Vagina (tissue), 2 donors: ENCODE measurements around the gene IFT80. TPM values are rescaled to one million over a fixed set of nuclear protein-coding genes. Genes with fewer than 3 reads are reported as not detected.

Experiments used
- DNase-seq, 2 donors: peaks; one replicate each; pipeline ENCODE4 v3.0.0-alpha.2; 2017; ENCODE audit errors: extremely low spot score in 2 of 2
- H3K27ac ChIP-seq: fragments of 200-600 bp; sonication (generic); one replicate; pipeline ENCODE4 v1.5.1; 2019
- H3K27me3 ChIP-seq: fragments of 200-600 bp; sonication (generic); one replicate; pipeline ENCODE4 v1.5.1; 2019
- H3K36me3 ChIP-seq, 2 donors: fragments of 200-600 bp; sonication (generic); one replicate each; pipeline ENCODE4 v1.5.1; 2017 to 2019
- H3K4me1 ChIP-seq: fragments of 200-600 bp; sonication (generic); one replicate; pipeline ENCODE4 v1.5.1; 2019
- H3K4me3 ChIP-seq, 2 donors: fragments of 200-600 bp; sonication (generic); 1 replicate in 1 of 2; 2 replicates in 1 of 2; pipeline ENCODE4 v1.5.1; 2016 to 2019
- H3K9me3 ChIP-seq: fragments of 200-600 bp; sonication (generic); one replicate; pipeline ENCODE4 v1.5.1; 2019
- CTCF ChIP-seq, 3 experiments: fragments of 450-650 bp in 2 of 3; fragments of 200-600 bp in 1 of 3; sonication (generic) in 1 of 3; IDR thresholded peaks; one replicate each; pipeline ENCODE4 v1.5.1; 2017 to 2019; ENCODE audit warnings: antibody characterized with exemption in 3 of 3, mild to moderate bottlenecking in 2 of 3, moderate library complexity in 2 of 3
- POLR2A ChIP-seq, 2 donors: fragments of 450-650 bp; IDR thresholded peaks; one replicate each; pipeline ENCODE4 v1.6.1; 2017; ENCODE audit warnings: antibody characterized with exemption in 2 of 2, mild to moderate bottlenecking in 2 of 2, moderate library complexity in 2 of 2
- POLR2AphosphoS5 ChIP-seq, 2 donors: sonication (generic); formaldehyde crosslinking; IDR thresholded peaks; one replicate each; pipeline ENCODE4 v1.9.0; 2017; ENCODE audit warnings: antibody characterized with exemption in 2 of 2, mild to moderate bottlenecking in 2 of 2, low read depth in 1 of 2; ENCODE audit not compliant: insufficient read depth in 1 of 2
- intact Hi-C: fragments of 100-400 bp; cut with DNase I; formaldehyde crosslinking; loops from one replicate; pipeline ENCODE4 v1.15.1; 2023
- total RNA-seq: library from RNA; depleted of rRNA; stranded (reverse); fragments of >200 nt; gene quantifications from one replicate; pipeline ENCODE4 v1.2.3, GENCODE V29; 2016

IFT80 gene
- total RNA-seq, 1 donor from 2014 or later: 8.3 TPM

GRCh38 chr3:160401291-160402095 lies 2.5 kb upstream of the IFT80 start:
- no peaks in the 10 kb centered on the region for H3K27me3 ChIP-seq
- intact Hi-C loops: no loop called here
- H3K4me3 ChIP-seq: peak overlapping the region; percentile 78 to 91
- TF ChIP-seq POLR2AphosphoS5 (IDR thresholded peaks at IDR 0.05; ENCODE audit: insufficient read depth in 1 of 2, low read depth in 1 of 2): no peak
- peak overlapping the region; percentile 97 for H3K27ac ChIP-seq
- DNase-seq: no peak
- no peaks in the 10 kb centered on the region for H3K9me3 ChIP-seq
- no peaks in the 10 kb centered on the region for H3K36me3 ChIP-seq
- peaks cover 35% of the 10 kb centered on the region for H3K4me1 ChIP-seq

GRCh38 chr3:160400702-160401150 lies 1.7 kb upstream of the IFT80 start:
- no peaks in the 10 kb centered on the region for H3K27me3 ChIP-seq
- intact Hi-C loops: no loop called here
- peaks cover 35% of the 10 kb centered on the region for H3K4me1 ChIP-seq
- DNase-seq: no peak
- peak overlapping the region; percentile 97 for H3K27ac ChIP-seq
- no peaks in the 10 kb centered on the region for H3K9me3 ChIP-seq
- TF ChIP-seq POLR2AphosphoS5 (IDR thresholded peaks at IDR 0.05; ENCODE audit: insufficient read depth in 1 of 2, low read depth in 1 of 2) (no peak), CTCF (IDR thresholded peaks at IDR 0.05) (no peak), POLR2A (IDR thresholded peaks at IDR 0.05) (no peak)
- H3K36me3 ChIP-seq: no peaks in the 10 kb centered on the region
- H3K4me3 ChIP-seq: peak overlapping the region; percentile 78 to 91

DNA sequence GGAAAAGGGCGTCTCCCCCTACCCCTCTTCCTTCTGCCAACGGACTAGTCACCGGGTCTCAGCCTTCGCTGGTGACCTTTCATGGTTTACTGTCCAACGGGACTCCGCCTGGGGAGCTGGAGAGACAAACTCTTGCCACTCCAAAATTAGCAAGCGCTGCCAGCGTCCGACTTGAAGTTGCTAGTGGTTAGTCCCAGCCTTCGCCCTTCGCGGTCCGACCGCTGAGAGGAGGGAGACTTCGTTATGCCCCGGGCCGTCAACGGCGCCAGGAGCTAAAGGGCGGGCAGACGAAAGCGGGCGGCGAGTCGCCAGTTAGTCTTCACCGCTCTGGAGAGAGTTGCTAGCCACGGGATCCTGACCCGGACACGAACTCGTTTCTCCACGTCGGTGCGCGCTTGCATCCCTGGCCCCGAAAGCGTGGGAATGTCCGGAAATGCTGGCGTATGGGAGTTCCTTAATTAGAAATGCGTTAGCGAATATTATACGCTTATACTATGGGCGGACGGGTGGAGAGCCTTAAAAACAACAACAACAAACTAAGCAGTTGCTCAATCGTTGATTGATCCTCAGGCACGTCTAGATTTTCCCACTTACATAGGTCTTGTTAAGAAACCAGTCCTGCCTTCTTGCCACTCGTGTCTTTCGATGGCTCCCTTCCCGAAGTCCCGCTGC lies 1.1 kb upstream of the IFT80 start:
- H3K4me3 ChIP-seq: peak overlapping the region; percentile 78 to 91
- no peaks in the 10 kb centered on the region for H3K9me3 ChIP-seq
- peak overlapping the region; percentile 97 for H3K27ac ChIP-seq
- peaks cover 35% of the 10 kb centered on the region for H3K4me1 ChIP-seq
- DNase-seq: peak in 1 of 2 donors; percentile 88
- no peaks in the 10 kb centered on the region for H3K36me3 ChIP-seq
- TF ChIP-seq POLR2AphosphoS5 (IDR thresholded peaks at IDR 0.05; ENCODE audit: insufficient read depth in 1 of 2, low read depth in 1 of 2) (no peak), POLR2A (IDR thresholded peaks at IDR 0.05) (no peak), CTCF (IDR thresholded peaks at IDR 0.05) (no peak)
- H3K27me3 ChIP-seq: no peaks in the 10 kb centered on the region
- intact Hi-C loops: no loop called here

DNA sequence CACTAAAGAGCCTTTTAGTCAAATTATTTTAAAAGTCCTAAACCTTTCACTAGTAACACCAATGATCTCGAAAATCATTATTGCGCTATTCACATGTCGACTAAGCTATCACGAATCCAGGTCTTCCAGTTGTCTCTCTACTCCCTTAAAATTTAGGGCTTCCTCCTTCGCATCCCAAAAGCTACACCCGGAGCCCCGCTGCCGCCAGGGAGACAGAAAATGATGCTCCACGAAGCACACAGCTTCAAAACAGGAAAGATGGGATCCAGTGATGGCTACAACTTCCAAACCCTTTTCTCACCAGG lies 253 bp downstream of the IFT80 start:
- Histone ChIP-seq H3K36me3 (no peaks in the 10 kb centered on the region), H3K4me3 (peak overlapping the region; percentile 78 to 91), H3K9me3 (no peaks in the 10 kb centered on the region), H3K4me1 (peaks cover 35% of the 10 kb centered on the region), H3K27me3 (no peaks in the 10 kb centered on the region), H3K27ac (peak overlapping the region; percentile 97)
- no peak for DNase-seq
- TF ChIP-seq POLR2A (IDR thresholded peaks at IDR 0.05): no peak
- no peak for TF ChIP-seq POLR2AphosphoS5 (IDR thresholded peaks at IDR 0.05; ENCODE audit: insufficient read depth in 1 of 2, low read depth in 1 of 2)
- no peak for TF ChIP-seq CTCF (IDR thresholded peaks at IDR 0.05)
- intact Hi-C loops: no loop called here

DNA sequence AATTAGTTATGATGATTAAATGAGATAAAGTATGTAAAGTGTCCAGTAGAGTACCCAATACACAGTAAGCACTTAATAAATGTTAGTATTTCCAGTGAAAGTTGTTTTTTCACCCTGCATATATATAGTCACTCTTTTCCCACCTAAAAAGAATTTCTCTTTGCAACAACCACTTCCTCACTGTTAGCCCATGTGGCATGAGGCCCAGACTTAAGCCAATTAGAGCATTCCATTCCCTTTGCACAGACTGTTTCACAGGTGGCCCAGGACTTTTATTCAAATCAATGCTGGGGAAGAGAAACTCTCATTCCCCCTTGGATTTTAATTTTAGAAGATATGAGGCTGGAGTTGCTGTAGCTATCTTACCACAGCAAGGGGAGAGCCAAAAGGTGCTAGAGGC lies 3.7 kb downstream of the IFT80 start:
- H3K4me1 ChIP-seq: peaks cover 15% of the 10 kb centered on the region
- H3K27me3 ChIP-seq: no peaks in the 10 kb centered on the region
- no peaks in the 10 kb centered on the region for H3K9me3 ChIP-seq
- H3K27ac ChIP-seq: no peak overlapping the region
- H3K36me3 ChIP-seq: no peaks in the 10 kb centered on the region
- no peak overlapping the region for H3K4me3 ChIP-seq
- TF ChIP-seq POLR2AphosphoS5 (IDR thresholded peaks at IDR 0.05; ENCODE audit: insufficient read depth in 1 of 2, low read depth in 1 of 2) (no peak), CTCF (IDR thresholded peaks at IDR 0.05) (no peak), POLR2A (IDR thresholded peaks at IDR 0.05) (no peak)
- intact Hi-C loops: no loop called here
- no peak for DNase-seq
